DND-41 (cell line): Measurements from ENCODE around the gene MET.

Experiments used
- CTCF ChIP-seq: IDR thresholded peaks from 2 replicates; pipeline ENCODE4 v1.5.1; 2012; ENCODE audit warnings: borderline replicate concordance, low read length, moderate library complexity, mild to moderate bottlenecking; ENCODE audit not compliant: poor library complexity, severe bottlenecking; ENCODE audit errors: extremely low read depth
- EZH2 ChIP-seq: IDR thresholded peaks from 3 replicates; pipeline ENCODE4 v1.6.1; 2012; ENCODE audit warnings: borderline replicate concordance, low read depth, mild to moderate bottlenecking, moderate library complexity, low read length, inconsistent platforms; ENCODE audit not compliant: severe bottlenecking

GRCh38 chr7:116769546-116769945 lies 97.5 kb downstream of the MET start:
- TF ChIP-seq CTCF (no peak), EZH2 (no peak)
